ENCODE data around the gene LCE3A. TPM values are rescaled to one million over a fixed set of nuclear protein-coding genes. Genes with fewer than 3 reads are reported as not detected.

The LCE3A gene, protein sequence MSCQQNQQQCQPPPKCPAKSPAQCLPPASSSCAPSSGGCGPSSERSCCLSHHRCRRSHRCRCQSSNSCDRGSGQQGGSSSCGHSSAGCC
- total RNA-seq: not detected

GRCh38 chr1:152622803-152623202 is at the start of gene LCE3A:
TSS of gene LCE3A (minus strand) at chr1:152623103. CDS start at chr1:152623103, 0 bp downstream.

GRCh38 chr1:152663098-152663497 is 40.2 kb upstream of the LCE3A start, which contains the start of gene LCE2D:
TSS of gene LCE2D (plus strand) at chr1:152663380. CDS start at chr1:152664106, 726 bp downstream.

GRCh38 chr1:152613511-152613910 is 9.4 kb downstream of the LCE3A start, which contains the start of gene LCE3B:
TSS of gene LCE3B (plus strand) at chr1:152613811. CDS start at chr1:152613811, 0 bp downstream.

GRCh38 chr1:152599934-152600333 is 23.0 kb downstream of the LCE3A start, which contains the start of gene LCE3C:
TSS of gene LCE3C (plus strand) at chr1:152600234. CDS start at chr1:152600732, 498 bp downstream.

GRCh38 chr1:152580433-152580832 is 42.5 kb downstream of the LCE3A start, which contains the start of gene LCE3D:
TSS of gene LCE3D (minus strand) at chr1:152580516. CDS start at chr1:152579936, 580 bp downstream.

Small RNA genes lying within 50 kb of the gene (small RNA-seq; reads per million reads assigned to genes)
- not detected for gene LCE3A
- not detected for gene LCE3B

Other genes with a start within 250 kb of the LCE3A start
- gene CRNN, start 208.8 kb downstream of the LCE3A start, total RNA-seq: not detected
- not detected for gene LCE5A, start 112.3 kb downstream of the LCE3A start, total RNA-seq
- not detected for gene CRCT1, start 108.6 kb downstream of the LCE3A start, total RNA-seq
- gene LCE3E, start 56.3 kb downstream of the LCE3A start, total RNA-seq: not detected
- not detected for gene LCE3D, start 42.6 kb downstream of the LCE3A start, total RNA-seq
- gene LCE3C, start 22.9 kb downstream of the LCE3A start, total RNA-seq: not detected
- not detected for gene LCE3B, start 9.3 kb downstream of the LCE3A start, total RNA-seq
- gene LCE2D, start 40.3 kb upstream of the LCE3A start, total RNA-seq: not detected
- not detected for gene LCE2C, start 52.2 kb upstream of the LCE3A start, total RNA-seq
- gene LCE2B, start 63.0 kb upstream of the LCE3A start, total RNA-seq: not detected
- gene LCE2A, start 75.2 kb upstream of the LCE3A start, total RNA-seq: not detected
- gene LCE4A, start 85.1 kb upstream of the LCE3A start, total RNA-seq: not detected
- gene KPRP, start 134.9 kb upstream of the LCE3A start, total RNA-seq: not detected
- not detected for gene LCE1F, start 152.0 kb upstream of the LCE3A start, total RNA-seq
- gene LCE1E, start 163.2 kb upstream of the LCE3A start, total RNA-seq: not detected
- gene LCE1D, start 173.6 kb upstream of the LCE3A start, total RNA-seq: not detected
- gene LCE1C, start 183.5 kb upstream of the LCE3A start, total RNA-seq: not detected
- not detected for gene LCE1B, start 188.9 kb upstream of the LCE3A start, total RNA-seq
- gene LCE1A, start 204.4 kb upstream of the LCE3A start, total RNA-seq: not detected
- not detected for gene LCE6A, start 219.8 kb upstream of the LCE3A start, total RNA-seq
- not detected for gene LCE7A, start 236.9 kb upstream of the LCE3A start, total RNA-seq

All from diencephalon (tissue), 1 donor.